SK-N-SH (cell line): ENCODE data around the gene PLG. TPM values are rescaled to one million over a fixed set of nuclear protein-coding genes. Genes with fewer than 3 reads are reported as not detected.

Experiments used
- CTCF ChIA-PET: fragments of 300-600, 350-600 bp; formaldehyde crosslinking; extraction: SDS; loops from one replicate; lab custom pipeline; 2021; lab: Yijun Ruan, JAX
- POLR2A ChIA-PET: fragments of 350-600 bp; sonication (Branson Sonifier 250); formaldehyde crosslinking; extraction: SDS; loops from one replicate; lab custom pipeline; 2020; ENCODE audit warnings: antibody characterized with exemption, inconsistent platforms; lab: Yijun Ruan, JAX
- DNase-seq: peaks from one replicate; pipeline ENCODE4 v3.0.0; 2012
- H2AFZ ChIP-seq: fragments of 200-600 bp; sonication (generic); 2 replicates; pipeline ENCODE4 v1.8.1; 2016; ENCODE audit warnings: antibody characterized with exemption, mild to moderate bottlenecking, low read depth
- H3F3A ChIP-seq: fragments of 200-600 bp; sonication (generic); replicated peaks from 2 replicates; pipeline ENCODE3; 2016; ENCODE audit warnings: antibody characterized with exemption, mild to moderate bottlenecking; ENCODE audit not compliant: insufficient read depth
- H3K27ac ChIP-seq, 2 experiments: fragments of 200-500 bp in 1 of 2; fragments of 200-600 bp in 1 of 2; sonication (Bioruptor generic) in 1 of 2; sonication (generic), shearing (Covaris generic) in 1 of 2; 2 replicates each; pipeline versions ENCODE4 v1.5.1 to v1.6.1; 2014 to 2016; ENCODE audit warnings: low read depth in 2 of 2, inconsistent platforms in 1 of 2, low read length in 1 of 2, mild to moderate bottlenecking in 1 of 2, mixed read lengths in 1 of 2
- H3K27me3 ChIP-seq: fragments of 200-600 bp; sonication (generic), shearing (Covaris generic); 2 replicates; pipeline ENCODE4 v1.6.1; 2016; ENCODE audit warnings: mixed run types; ENCODE audit not compliant: insufficient read depth
- H3K36me3 ChIP-seq, 2 experiments: fragments of 200-500 bp in 1 of 2; fragments of 200-600 bp in 1 of 2; sonication (Bioruptor generic) in 1 of 2; sonication (generic) in 1 of 2; replicated peaks in 1 of 2; 2 replicates each; pipeline versions ENCODE3 to v1.5.1; 2014 to 2016; ENCODE audit warnings: low read length in 1 of 2, mild to moderate bottlenecking in 1 of 2; ENCODE audit not compliant: insufficient read depth in 2 of 2, control insufficient read depth in 1 of 2
- H3K4me1 ChIP-seq, 2 experiments: fragments of 200-500 bp in 1 of 2; fragments of 200-600 bp in 1 of 2; sonication (Bioruptor generic) in 1 of 2; sonication (generic), shearing (Covaris generic) in 1 of 2; 2 replicates each; pipeline versions ENCODE4 v1.5.1 to v1.6.1; 2014 to 2016; ENCODE audit warnings: low read depth in 1 of 2, low read length in 1 of 2, mixed run types in 1 of 2; ENCODE audit not compliant: insufficient read depth in 2 of 2, control insufficient read depth in 1 of 2
- H3K4me2 ChIP-seq: fragments of 200-600 bp; sonication (generic), shearing (Covaris generic); 2 replicates; pipeline ENCODE4 v1.6.1; 2017; ENCODE audit warnings: mixed run types
- H3K4me3 ChIP-seq, 2 experiments: fragments of 200-500 bp in 1 of 2; fragments of 200-600 bp in 1 of 2; sonication (Bioruptor generic) in 1 of 2; sonication (generic), shearing (Covaris generic) in 1 of 2; 2 replicates each; pipeline versions ENCODE4 v1.5.1 to v1.8.1; 2014 to 2016; ENCODE audit warnings: low read depth in 2 of 2, inconsistent platforms in 1 of 2, low read length in 1 of 2, mild to moderate bottlenecking in 1 of 2, mixed read lengths in 1 of 2, moderate library complexity in 1 of 2
- H3K79me2 ChIP-seq: fragments of 200-600 bp; sonication (generic); 2 replicates; pipeline ENCODE4 v1.8.1; 2017; ENCODE audit warnings: mild to moderate bottlenecking; ENCODE audit not compliant: insufficient read depth
- H3K9ac ChIP-seq: fragments of 200-600 bp; sonication (generic); 2 replicates; pipeline ENCODE4 v1.6.1; 2017; ENCODE audit warnings: mixed run types
- H3K9me2 ChIP-seq: fragments of 200-600 bp; sonication (generic); 2 replicates; pipeline ENCODE4 v1.6.1; 2017; ENCODE audit warnings: mixed run types
- H3K9me3 ChIP-seq: fragments of 200-600 bp; sonication (generic); 2 replicates; pipeline ENCODE4 v1.6.1; 2017; ENCODE audit warnings: mixed run types, mild to moderate bottlenecking, moderate library complexity
- H4K20me1 ChIP-seq: fragments of 200-600 bp; sonication (generic); 2 replicates; pipeline ENCODE4 v1.6.1; 2017; ENCODE audit warnings: mild to moderate bottlenecking, mixed run types; ENCODE audit not compliant: insufficient read depth
- EZH2phosphoT487 ChIP-seq: fragments of 200-600 bp; sonication (generic); IDR thresholded peaks from 2 replicates; pipeline ENCODE4 v1.6.1; 2017; ENCODE audit warnings: low read depth, mixed run types, mild to moderate bottlenecking, antibody characterized with exemption, moderate library complexity, borderline replicate concordance
- FOXJ3 ChIP-seq: sonication (generic); formaldehyde crosslinking; IDR thresholded peaks from 2 replicates; pipeline ENCODE4 v1.5.1; 2020; ENCODE audit warnings: mild to moderate bottlenecking, missing genetic modification reagents
- FOXM1 ChIP-seq: IDR thresholded peaks from 2 replicates; pipeline ENCODE4 v1.4.0; 2012; ENCODE audit warnings: low read depth, mild to moderate bottlenecking
- JUND ChIP-seq: IDR thresholded peaks from 2 replicates; pipeline ENCODE4 v1.4.0; 2012
- POLR2AphosphoS5 ChIP-seq: IDR thresholded peaks from 2 replicates; pipeline ENCODE4 v1.6.1; 2012; ENCODE audit warnings: low read depth, low read length
- RCOR1 ChIP-seq: fragments of 150-350 bp; IDR thresholded peaks from 2 replicates; pipeline ENCODE4 v1.6.1; 2017; ENCODE audit warnings: antibody characterized with exemption, low read length
- polyA plus RNA-seq, 3 experiments: library from polyadenylated mRNA; depleted of rRNA; stranded (reverse); fragments of >200 nt; gene quantifications; 2 replicates each; pipeline ENCODE4 v1.2.3, GENCODE V29; 2012
- TF ChIP-seq, protein P1 (sequence below): IDR thresholded peaks from 2 replicates; pipeline ENCODE4 v1.4.0; 2012; ENCODE audit warnings: low read depth, borderline replicate concordance
- TF ChIP-seq, protein P2 (sequence below): IDR thresholded peaks from 2 replicates; pipeline ENCODE4; 2012
- TF ChIP-seq, protein P3 (sequence below): IDR thresholded peaks from 2 replicates; pipeline ENCODE4 v1.4.0; 2012; ENCODE audit warnings: low read depth

The PLG gene
- polyA plus RNA-seq, 1 of the 3 experiments (the other 2 are of a cell fraction) = not detected

DNA sequence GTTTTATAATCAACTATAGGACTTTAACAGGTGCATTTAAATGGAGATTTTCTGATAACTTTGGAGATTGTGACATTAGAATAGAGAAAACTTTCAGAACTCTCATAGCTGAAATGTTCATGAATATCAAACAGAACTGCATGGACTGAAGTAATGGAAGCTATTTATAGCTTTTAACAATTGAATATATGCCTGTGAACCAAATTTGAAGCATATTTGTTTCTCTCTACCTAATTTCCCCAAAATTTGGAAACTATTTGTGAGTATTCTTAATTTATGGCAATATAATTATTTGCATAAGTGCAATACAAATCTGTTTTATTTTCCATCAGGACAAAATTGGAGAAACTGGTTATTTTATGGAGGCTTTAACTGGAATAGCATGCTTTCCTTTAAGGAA, 96.6 kb downstream of the PLG start:
- TF ChIP-seq, protein P1, sequence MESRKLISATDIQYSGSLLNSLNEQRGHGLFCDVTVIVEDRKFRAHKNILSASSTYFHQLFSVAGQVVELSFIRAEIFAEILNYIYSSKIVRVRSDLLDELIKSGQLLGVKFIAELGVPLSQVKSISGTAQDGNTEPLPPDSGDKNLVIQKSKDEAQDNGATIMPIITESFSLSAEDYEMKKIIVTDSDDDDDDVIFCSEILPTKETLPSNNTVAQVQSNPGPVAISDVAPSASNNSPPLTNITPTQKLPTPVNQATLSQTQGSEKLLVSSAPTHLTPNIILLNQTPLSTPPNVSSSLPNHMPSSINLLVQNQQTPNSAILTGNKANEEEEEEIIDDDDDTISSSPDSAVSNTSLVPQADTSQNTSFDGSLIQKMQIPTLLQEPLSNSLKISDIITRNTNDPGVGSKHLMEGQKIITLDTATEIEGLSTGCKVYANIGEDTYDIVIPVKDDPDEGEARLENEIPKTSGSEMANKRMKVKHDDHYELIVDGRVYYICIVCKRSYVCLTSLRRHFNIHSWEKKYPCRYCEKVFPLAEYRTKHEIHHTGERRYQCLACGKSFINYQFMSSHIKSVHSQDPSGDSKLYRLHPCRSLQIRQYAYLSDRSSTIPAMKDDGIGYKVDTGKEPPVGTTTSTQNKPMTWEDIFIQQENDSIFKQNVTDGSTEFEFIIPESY = no peak
- TF ChIP-seq, protein P2, sequence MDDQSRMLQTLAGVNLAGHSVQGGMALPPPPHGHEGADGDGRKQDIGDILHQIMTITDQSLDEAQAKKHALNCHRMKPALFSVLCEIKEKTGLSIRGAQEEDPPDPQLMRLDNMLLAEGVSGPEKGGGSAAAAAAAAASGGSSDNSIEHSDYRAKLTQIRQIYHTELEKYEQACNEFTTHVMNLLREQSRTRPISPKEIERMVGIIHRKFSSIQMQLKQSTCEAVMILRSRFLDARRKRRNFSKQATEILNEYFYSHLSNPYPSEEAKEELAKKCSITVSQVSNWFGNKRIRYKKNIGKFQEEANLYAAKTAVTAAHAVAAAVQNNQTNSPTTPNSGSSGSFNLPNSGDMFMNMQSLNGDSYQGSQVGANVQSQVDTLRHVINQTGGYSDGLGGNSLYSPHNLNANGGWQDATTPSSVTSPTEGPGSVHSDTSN = no peak
- no peak for TF ChIP-seq FOXJ3
- ChIA-PET POLR2A (no interaction called here), CTCF (no interaction called here)
- no peaks in the 10 kb centered on the region for H4K20me1 ChIP-seq
- H3K9me2 ChIP-seq = no peaks in the 10 kb centered on the region
- no peaks in the 10 kb centered on the region for H3K36me3 ChIP-seq
- no peak overlapping the region for H3K4me3 ChIP-seq
- no peaks in the 10 kb centered on the region; the same call in 1 of the 2 replicates for H3K27me3 ChIP-seq
- H3K9me3 ChIP-seq = no peaks in the 10 kb centered on the region
- no peaks in the 10 kb centered on the region for H3K4me1 ChIP-seq
- no peaks in the 10 kb centered on the region for H3K79me2 ChIP-seq
- no peak overlapping the region for H3K9ac ChIP-seq
- H3F3A ChIP-seq = no peaks in the 10 kb centered on the region
- H3K27ac ChIP-seq = no peak overlapping the region
- no peak for DNase-seq
- no peak overlapping the region for H3K4me2 ChIP-seq
- H2AFZ ChIP-seq = no peak overlapping the region

DNA sequence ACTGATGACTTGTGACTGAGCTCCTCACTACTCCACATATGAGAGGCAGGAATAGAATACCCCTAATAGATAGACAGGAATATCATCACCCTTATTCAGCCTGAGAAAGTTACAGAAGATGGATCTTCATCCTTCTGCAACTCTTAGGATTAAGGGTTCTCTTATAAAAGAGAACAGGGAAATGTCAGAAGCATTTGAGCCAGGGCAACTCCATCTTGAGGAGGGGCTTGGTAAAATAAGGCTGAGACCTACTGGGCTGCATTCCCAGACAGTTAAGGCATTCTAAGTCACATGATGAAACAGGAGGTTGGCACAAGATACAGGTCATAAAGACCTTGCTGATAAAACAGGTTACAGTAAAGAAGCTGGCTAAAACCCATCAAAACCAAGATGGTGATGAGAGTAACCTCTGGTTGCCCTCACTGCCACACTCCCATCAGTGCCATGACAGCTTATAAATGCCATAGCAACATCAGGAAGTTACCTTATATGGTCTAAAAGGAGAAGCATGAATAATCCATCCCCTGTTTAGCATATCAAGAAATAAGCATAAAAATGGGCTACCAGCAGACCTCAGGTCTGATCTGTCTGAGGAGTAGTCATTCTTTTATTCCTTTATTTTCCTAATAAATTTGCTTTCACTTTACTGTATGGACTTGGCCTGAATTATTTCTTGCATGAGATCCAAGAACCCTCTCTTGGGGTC, 97.9 kb downstream of the PLG start:
- ChIA-PET POLR2A (no interaction called here), CTCF (no interaction called here)
- H3K9me3 ChIP-seq = no peaks in the 10 kb centered on the region
- no peak overlapping the region for H3K9ac ChIP-seq
- no peaks in the 10 kb centered on the region for H3K4me1 ChIP-seq
- TF ChIP-seq FOXM1 = no peak
- TF ChIP-seq EZH2phosphoT487 = no peak
- no peak for TF ChIP-seq POLR2AphosphoS5
- TF ChIP-seq RCOR1 = no peak
- TF ChIP-seq, protein P3, sequence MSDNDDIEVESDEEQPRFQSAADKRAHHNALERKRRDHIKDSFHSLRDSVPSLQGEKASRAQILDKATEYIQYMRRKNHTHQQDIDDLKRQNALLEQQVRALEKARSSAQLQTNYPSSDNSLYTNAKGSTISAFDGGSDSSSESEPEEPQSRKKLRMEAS = no peak
- TF ChIP-seq JUND = no peak
- no peaks in the 10 kb centered on the region for H4K20me1 ChIP-seq
- H3K9me2 ChIP-seq = no peaks in the 10 kb centered on the region
- H3K4me3 ChIP-seq = no peak overlapping the region
- DNase-seq = no peak
- H3K79me2 ChIP-seq = no peaks in the 10 kb centered on the region
- no peaks in the 10 kb centered on the region for H3K36me3 ChIP-seq
- no peaks in the 10 kb centered on the region for H3F3A ChIP-seq
- no peak overlapping the region for H3K4me2 ChIP-seq
- no peak overlapping the region for H3K27ac ChIP-seq
- no peaks in the 10 kb centered on the region; the same call in 1 of the 2 replicates for H3K27me3 ChIP-seq
- H2AFZ ChIP-seq = no peak overlapping the region
